ENCODE data around the gene DSG3. TPM values are rescaled to one million over a fixed set of nuclear protein-coding genes. Genes with fewer than 3 reads are reported as not detected.

Gene DSG3
- total RNA-seq, 1 experiment from 2014 or later, result 0.05 TPM

DNA sequence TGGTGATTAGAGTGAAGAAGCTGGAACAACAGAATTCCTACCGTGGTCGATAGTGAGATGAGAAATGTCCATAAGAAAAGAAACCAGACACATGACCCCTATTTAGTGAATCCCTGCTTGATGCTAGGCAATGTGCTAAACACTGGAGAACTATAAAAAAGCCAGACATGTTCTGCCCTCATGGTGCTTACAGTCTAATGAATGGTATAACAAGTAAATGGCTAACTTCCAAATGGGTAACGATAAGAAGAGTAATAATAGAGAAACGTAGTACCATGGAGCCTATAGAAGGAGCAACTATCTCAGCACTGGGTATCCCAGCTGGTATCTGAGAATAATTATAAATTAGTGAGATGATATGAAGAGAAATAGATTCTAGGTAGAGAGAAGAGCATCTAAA lies 55.5 kb downstream of the DSG3 start:
- no peak overlapping the region for H3K4me3 ChIP-seq (replicated peaks in 1 of 2; ENCODE audit: low read depth in 1 of 2, low read length in 2 of 2)
- no peak overlapping the region for H3K27ac ChIP-seq (ENCODE audit: low read depth, low read length)
- TF ChIP-seq POLR2A (IDR thresholded peaks at IDR 0.05; ENCODE audit: borderline replicate concordance, extremely low read depth, insufficient read depth, insufficient read length) (no peak), SIN3A (IDR thresholded peaks at IDR 0.05; ENCODE audit: low read depth) (no peak), ZBTB33 (IDR thresholded peaks at IDR 0.05; ENCODE audit: extremely low read depth, insufficient replicate concordance, low read length) (no peak), ZNF274 (IDR thresholded peaks at IDR 0.05; ENCODE audit: low read depth, low read length) (no peak), SRF (IDR thresholded peaks at IDR 0.05; ENCODE audit: low read depth) (no peak), TCF7L2 (IDR thresholded peaks at IDR 0.05; ENCODE audit: borderline replicate concordance, extremely low read depth, insufficient read depth, insufficient read length) (no peak), ZFX (IDR thresholded peaks at IDR 0.05) (no peak), YY1 (IDR thresholded peaks at IDR 0.05; ENCODE audit: extremely low read depth, insufficient replicate concordance, low read depth, low read length) (no peak), EZH2 (IDR thresholded peaks at IDR 0.05) (no peak), CTCF (IDR thresholded peaks at IDR 0.05 in 2 of 3, conservative IDR thresholded peaks at IDR 0.05 in 1 of 3; ENCODE audit: borderline replicate concordance in 1 of 3, insufficient read depth in 1 of 3, low read depth in 2 of 3, low read length in 2 of 3) (no peak), RAD21 (IDR thresholded peaks at IDR 0.05; ENCODE audit: low read depth) (no peak)
- TF ChIP-seq, protein P1, sequence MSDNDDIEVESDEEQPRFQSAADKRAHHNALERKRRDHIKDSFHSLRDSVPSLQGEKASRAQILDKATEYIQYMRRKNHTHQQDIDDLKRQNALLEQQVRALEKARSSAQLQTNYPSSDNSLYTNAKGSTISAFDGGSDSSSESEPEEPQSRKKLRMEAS (IDR thresholded peaks at IDR 0.05), result no peak
- TF ChIP-seq, protein P2, sequence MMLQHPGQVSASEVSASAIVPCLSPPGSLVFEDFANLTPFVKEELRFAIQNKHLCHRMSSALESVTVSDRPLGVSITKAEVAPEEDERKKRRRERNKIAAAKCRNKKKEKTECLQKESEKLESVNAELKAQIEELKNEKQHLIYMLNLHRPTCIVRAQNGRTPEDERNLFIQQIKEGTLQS (IDR thresholded peaks at IDR 0.05), result no peak
- DNase-seq (ENCODE audit: low read depth, low spot score), result no peak
- H4K20me1 ChIP-seq (ENCODE audit: insufficient read depth), result no peaks in the 10 kb centered on the region
- peaks cover 14 to 19% of the 10 kb centered on the region in 2 experiments for H3K4me1 ChIP-seq (ENCODE audit: control insufficient read depth in 1 of 2, insufficient read depth in 2 of 2, low read length in 2 of 2)
- ChIA-PET RAD21 (ENCODE audit: low non-redundant PET in 1 of 2, low total read pairs in 2 of 2, uncharacterized antibody in 2 of 2, unreplicated experiment in 2 of 2) (no interaction called here), CTCF (no interaction called here), POLR2A (no interaction called here)
- no peaks in the 10 kb centered on the region for H3K9me2 ChIP-seq (ENCODE audit: insufficient read depth)
- intact Hi-C loops (cut with micrococcal nuclease), result no loop called here
- no peak overlapping the region for H3K9ac ChIP-seq (ENCODE audit: low read length)
- H3K79me2 ChIP-seq (ENCODE audit: insufficient read depth, low read length), result peaks cover 92% of the 10 kb centered on the region
- H3K4me2 ChIP-seq (ENCODE audit: low read length), result no peak overlapping the region
- H2AFZ ChIP-seq (ENCODE audit: low read depth, low read length, poor library complexity, severe bottlenecking), result no peak overlapping the region
- no peaks in the 10 kb centered on the region for H3K27me3 ChIP-seq (ENCODE audit: insufficient read depth, low read length)
- BruUV-seq (replicated peaks), result no TSS peak
- H3K9me3 ChIP-seq (ENCODE audit: control insufficient read depth in 1 of 2, insufficient read depth in 1 of 2, low read depth in 1 of 2, low read length in 2 of 2), result no peaks in the 10 kb centered on the region
- no peaks in the 10 kb centered on the region for H3K36me3 ChIP-seq (ENCODE audit: control insufficient read depth in 1 of 2, insufficient read depth in 2 of 2, low read length in 2 of 2)
- no peak for ATAC-seq
